Suprapubic skin (tissue), 4 donors: ENCODE data around the gene MRPS18A. TPM values are rescaled to one million over a fixed set of nuclear protein-coding genes. Genes with fewer than 3 reads are reported as not detected.

Experiments used
- DNase-seq, 2 donors: peaks; one replicate each; pipeline ENCODE4 v3.0.0-alpha.2; 2019; ENCODE audit warnings: low spot score in 2 of 2
- H3K27ac ChIP-seq: fragments of 200-600 bp; sonication (generic); one replicate; pipeline ENCODE4 v1.5.1; 2019
- H3K27me3 ChIP-seq: fragments of 200-600 bp; sonication (generic); one replicate; pipeline ENCODE4 v1.5.1; 2019
- H3K36me3 ChIP-seq: fragments of 200-600 bp; sonication (generic); one replicate; pipeline ENCODE4 v1.5.1; 2019
- H3K4me1 ChIP-seq: fragments of 200-600 bp; sonication (generic); one replicate; pipeline ENCODE4 v1.5.1; 2019
- H3K4me3 ChIP-seq: fragments of 200-600 bp; sonication (generic); one replicate; pipeline ENCODE4 v1.5.1; 2019; ENCODE audit warnings: mild to moderate bottlenecking
- H3K9me3 ChIP-seq: fragments of 200-600 bp; sonication (generic); one replicate; pipeline ENCODE4 v1.5.1; 2019
- CTCF ChIP-seq, 2 donors: fragments of 200-600 bp in 1 of 2; fragments of 450-650 bp in 1 of 2; sonication (generic) in 1 of 2; IDR thresholded peaks; one replicate each; pipeline ENCODE4 v1.5.1; 2016 to 2019; ENCODE audit warnings: antibody characterized with exemption in 2 of 2, mild to moderate bottlenecking in 1 of 2, moderate library complexity in 1 of 2
- EP300 ChIP-seq: sonication (generic); formaldehyde crosslinking; IDR thresholded peaks from one replicate; pipeline ENCODE4 v1.6.1; 2017; ENCODE audit warnings: antibody characterized with exemption
- POLR2A ChIP-seq, 2 donors: fragments of 450-650 bp; IDR thresholded peaks; one replicate each; pipeline ENCODE4 v1.6.1; 2017; ENCODE audit warnings: antibody characterized with exemption in 2 of 2, mild to moderate bottlenecking in 2 of 2, moderate library complexity in 2 of 2
- POLR2AphosphoS5 ChIP-seq, 3 donors: sonication (generic); formaldehyde crosslinking; IDR thresholded peaks; one replicate each; pipeline ENCODE4 v1.6.1; 2017; ENCODE audit warnings: antibody characterized with exemption in 3 of 3
- WGBS: methylation state at CpG from one replicate; pipeline ENCODE4 v1.1.5; 2018; 5-methylcytosine and 5-hydroxymethylcytosine counted together
- total RNA-seq, 4 donors: library from RNA; depleted of rRNA; stranded (reverse); fragments of >200 nt; gene quantifications; one replicate each; pipeline ENCODE4 v1.1.0, GENCODE V29; 2016

The MRPS18A gene
- total RNA-seq, 4 donors from 2014 or later, result 43.6 to 59.0 (median 48.6) TPM

GRCh38 chr6:43623880-43624785 is 63.5 kb downstream of the MRPS18A start:
- Histone ChIP-seq H3K4me1 (peaks cover 19% of the 10 kb centered on the region), H3K4me3 (no peak overlapping the region), H3K27ac (no peak overlapping the region), H3K27me3 (no peaks in the 10 kb centered on the region), H3K36me3 (peaks cover 70% of the 10 kb centered on the region), H3K9me3 (no peaks in the 10 kb centered on the region)
- peak; percentile 9 to 58 for DNase-seq
- WGBS, result 89% methylated on average over 11 of the region's 12 CpGs
- TF ChIP-seq POLR2AphosphoS5 (IDR thresholded peaks at IDR 0.05), result no peak
- TF ChIP-seq EP300, result no peak
- no peak for TF ChIP-seq CTCF (IDR thresholded peaks at IDR 0.05)
- no peak for TF ChIP-seq POLR2A (IDR thresholded peaks at IDR 0.05)

- H3K27ac ChIP-seq, result no peak overlapping the region
- H3K27me3 ChIP-seq, result no peaks in the 10 kb centered on the region
- TF ChIP-seq EP300, result no peak
- no peak for TF ChIP-seq CTCF (IDR thresholded peaks at IDR 0.05)
- TF ChIP-seq POLR2A (IDR thresholded peaks at IDR 0.05), result no peak
- no peak for TF ChIP-seq POLR2AphosphoS5 (IDR thresholded peaks at IDR 0.05)
- peaks cover 9% of the 10 kb centered on the region for H3K4me1 ChIP-seq
- WGBS, result 95% methylated on average over 10 of the region's 10 CpGs
- peak in 1 of 2 donors; percentile 74 for DNase-seq
- no peaks in the 10 kb centered on the region for H3K9me3 ChIP-seq
- H3K36me3 ChIP-seq, result peaks cover 82% of the 10 kb centered on the region
- H3K4me3 ChIP-seq, result no peak overlapping the region
These were observed 65.0 kb downstream of the MRPS18A start for GRCh38 chr6:43622541-43622940.

- H3K27ac ChIP-seq, result no peak overlapping the region
- DNase-seq, result peak in 1 of 2 donors; percentile 28
- H3K4me1 ChIP-seq, result peaks cover 2% of the 10 kb centered on the region
- 92% methylated on average over 10 of the region's 10 CpGs for WGBS
- no peaks in the 10 kb centered on the region for H3K9me3 ChIP-seq
- H3K4me3 ChIP-seq, result no peak overlapping the region
- H3K36me3 ChIP-seq, result peaks cover 83% of the 10 kb centered on the region
- no peaks in the 10 kb centered on the region for H3K27me3 ChIP-seq
- TF ChIP-seq POLR2A (IDR thresholded peaks at IDR 0.05) (no peak), EP300 (no peak), CTCF (IDR thresholded peaks at IDR 0.05) (no peak), POLR2AphosphoS5 (IDR thresholded peaks at IDR 0.05) (no peak)
These were observed 65.8 kb downstream of the MRPS18A start for GRCh38 chr6:43621836-43622180.

Other genes starting within 250 kb of the MRPS18A start
- gene DLK2, start 232.2 kb downstream of the MRPS18A start, total RNA-seq, result 10 to 100 TPM; 23.6 to 61.7 (median 32.3) TPM
- 10 to 100 TPM; 17.8 to 32.4 (median 30.6) TPM for gene TJAP1, start 210.2 kb downstream of the MRPS18A start, total RNA-seq
- gene LRRC73, start 177.4 kb downstream of the MRPS18A start, total RNA-seq, result under 1 TPM in 2 of 4 donors, not detected in 2; 0.34 to 0.42 TPM
- 100 to 1,000 TPM in 1 of 4 donors, 10 to 100 TPM in 3; 69.8 to 115 (median 84.6) TPM for gene YIPF3, start 170.9 kb downstream of the MRPS18A start, total RNA-seq
- gene POLR1C, start 170.7 kb downstream of the MRPS18A start, total RNA-seq, result 10 to 100 TPM; 31.1 to 44.7 (median 35.6) TPM
- 10 to 100 TPM; 24.1 to 49.8 (median 29.0) TPM for gene XPO5, start 111.8 kb downstream of the MRPS18A start, total RNA-seq
- 10 to 100 TPM; 14.2 to 24.3 (median 17.0) TPM for gene POLH, start 111.6 kb downstream of the MRPS18A start, total RNA-seq
- 10 to 100 TPM; 23.7 to 67.6 (median 31.5) TPM for gene GTPBP2, start 58.5 kb downstream of the MRPS18A start, total RNA-seq
- 10 to 100 TPM; 35.4 to 63.1 (median 49.7) TPM for gene MAD2L1BP, start 52.0 kb downstream of the MRPS18A start, total RNA-seq
- under 1 TPM in 2 of 4 donors, not detected in 2; 0.24 to 0.57 TPM for gene RSPH9, start 42.8 kb downstream of the MRPS18A start, total RNA-seq
- gene VEGFA, start 82.4 kb upstream of the MRPS18A start, total RNA-seq, result 100 to 1,000 TPM in 1 of 4 donors, 10 to 100 TPM in 3; 25.4 to 147 (median 43.6) TPM